HG02981 (cell line): Measurements from ENCODE around the gene TSPAN7.

Source experiments
- ATAC-seq: cut with Tn5 transposase; IDR thresholded peaks from one replicate; pipeline ENCODE4 v1.9.1; 2021; ENCODE audit warnings: mild to moderate bottlenecking, moderate library complexity; ENCODE audit not compliant: unreplicated experiment

Gene TSPAN7, protein sequence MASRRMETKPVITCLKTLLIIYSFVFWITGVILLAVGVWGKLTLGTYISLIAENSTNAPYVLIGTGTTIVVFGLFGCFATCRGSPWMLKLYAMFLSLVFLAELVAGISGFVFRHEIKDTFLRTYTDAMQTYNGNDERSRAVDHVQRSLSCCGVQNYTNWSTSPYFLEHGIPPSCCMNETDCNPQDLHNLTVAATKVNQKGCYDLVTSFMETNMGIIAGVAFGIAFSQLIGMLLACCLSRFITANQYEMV

DNA sequence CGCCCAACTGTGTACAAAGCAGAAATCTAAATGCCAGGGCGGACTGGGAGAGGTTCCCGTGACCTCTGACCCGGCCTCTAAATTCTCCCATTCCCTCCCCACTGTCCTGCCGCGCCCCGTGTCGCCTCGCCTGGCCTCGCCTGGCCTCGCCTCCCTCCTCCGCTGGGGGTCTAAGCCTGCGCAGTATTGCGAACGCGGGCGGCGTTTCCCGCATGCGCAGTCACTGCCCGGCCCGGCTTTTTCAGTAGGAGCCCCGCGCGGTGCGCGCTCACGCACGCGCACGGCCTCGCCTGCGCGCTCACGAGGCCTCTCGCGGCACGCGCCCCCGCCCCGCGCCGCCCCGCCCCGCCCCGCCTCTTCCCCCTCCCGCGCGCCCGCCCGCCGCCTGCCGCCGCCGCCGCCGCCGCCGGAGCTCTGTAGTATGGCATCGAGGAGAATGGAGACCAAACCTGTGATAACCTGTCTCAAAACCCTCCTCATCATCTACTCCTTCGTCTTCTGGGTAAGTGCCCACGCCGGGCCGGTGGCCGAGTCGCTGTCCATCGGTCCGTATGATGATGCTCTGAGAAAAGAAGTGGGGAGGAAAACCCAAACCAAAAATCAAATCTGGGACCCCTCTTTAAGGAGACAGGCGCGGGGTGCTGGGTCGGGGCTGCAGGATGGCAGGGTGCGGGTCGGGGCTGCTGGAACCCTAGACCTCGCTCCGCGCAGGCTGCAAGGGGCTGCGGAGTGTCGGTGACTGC is at the start of gene TSPAN7:
TSS of gene TSPAN7 (plus strand) at position 417 of the 743 bp plus-strand sequence. CDS start at position 422, 5 bp downstream.
- ATAC-seq, result peak; percentile 84

DNA sequence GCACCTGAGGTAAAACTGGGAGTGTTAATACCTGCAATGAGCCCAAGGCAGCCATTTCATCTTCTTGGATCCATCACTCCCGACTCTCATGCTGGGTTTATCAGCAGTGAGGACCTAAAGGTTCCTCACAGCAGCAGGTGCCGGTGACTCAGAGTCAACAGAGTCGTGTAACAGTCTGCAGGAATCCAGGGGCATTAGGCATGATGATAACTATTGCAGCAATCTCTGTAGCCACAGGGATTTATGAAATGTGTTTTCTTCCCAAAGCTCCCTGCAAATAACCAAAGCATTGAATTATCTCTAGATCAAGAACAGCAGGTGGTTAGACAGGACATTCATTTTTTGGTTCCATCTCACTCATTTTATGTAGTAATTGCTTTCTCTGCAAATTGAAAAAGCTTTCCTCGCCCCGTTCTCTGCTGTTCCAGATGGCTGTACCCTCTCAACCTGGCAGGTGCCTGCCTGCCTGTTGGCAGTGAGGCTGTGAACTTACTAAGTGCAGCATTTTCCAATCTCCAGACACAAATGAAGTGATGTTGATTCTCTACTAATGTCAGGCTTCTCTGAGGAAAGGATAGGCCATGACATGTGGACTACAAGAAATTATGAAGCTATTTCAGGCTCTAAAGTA is 48.1 kb upstream of the TSPAN7 start:
- ATAC-seq, result no peak

DNA sequence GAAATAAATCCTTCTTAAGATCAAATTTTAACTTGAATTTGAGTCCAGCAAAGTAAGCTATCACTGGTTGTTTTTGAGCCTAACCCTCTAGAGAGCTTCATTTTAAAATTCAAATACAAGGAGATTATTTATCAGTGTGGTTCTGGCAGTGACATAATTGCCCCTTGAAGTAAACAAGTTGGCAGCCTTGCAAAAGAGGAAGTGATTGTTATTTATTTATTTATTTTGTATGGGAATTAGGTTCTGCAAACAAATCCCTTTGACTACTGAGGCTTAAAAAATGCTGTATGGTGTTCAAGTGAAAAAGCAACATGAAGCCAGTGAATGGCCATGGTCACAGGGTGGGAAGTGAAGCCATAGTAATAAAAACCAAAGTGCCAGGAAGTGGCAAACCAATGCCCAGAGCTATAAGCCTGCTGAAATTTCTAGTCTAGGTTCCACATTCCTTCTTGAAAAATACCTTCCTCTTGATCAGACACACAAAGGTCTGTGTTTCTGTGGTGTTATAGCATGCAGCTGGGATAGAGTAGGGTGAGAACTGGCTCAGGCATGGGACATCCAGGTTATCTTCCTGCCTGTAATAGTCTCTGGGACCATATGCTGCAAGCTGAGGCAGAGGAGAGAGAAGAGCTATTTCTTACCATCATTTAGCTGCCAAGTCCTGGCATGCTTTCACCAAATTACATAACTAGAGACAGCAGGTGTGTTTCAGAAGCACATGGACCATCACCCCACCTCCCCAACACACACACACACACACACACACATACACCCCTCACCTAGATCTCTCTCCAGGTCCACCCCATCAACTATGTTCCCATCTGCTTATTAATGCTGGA is 47.1 kb upstream of the TSPAN7 start:
- ATAC-seq, result no peak

DNA sequence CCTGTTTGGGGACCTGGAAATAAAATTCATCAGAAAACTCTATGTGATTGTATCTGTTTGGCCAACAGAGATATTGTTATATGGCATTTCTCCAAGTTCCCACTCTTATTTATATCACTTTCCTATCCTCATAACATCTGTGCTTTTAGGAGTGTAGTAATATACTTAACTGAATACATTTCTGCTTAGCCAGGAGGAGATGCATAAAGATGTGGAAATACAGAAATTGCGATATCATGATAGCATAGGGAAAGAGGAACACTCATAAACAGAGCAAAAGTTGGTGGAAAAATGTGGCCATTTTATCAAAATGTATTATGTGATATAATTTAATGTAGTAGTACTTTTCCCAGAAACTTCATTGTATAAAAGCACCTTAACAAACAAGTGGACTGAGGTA is 46.1 kb upstream of the TSPAN7 start:
- no peak for ATAC-seq

DNA sequence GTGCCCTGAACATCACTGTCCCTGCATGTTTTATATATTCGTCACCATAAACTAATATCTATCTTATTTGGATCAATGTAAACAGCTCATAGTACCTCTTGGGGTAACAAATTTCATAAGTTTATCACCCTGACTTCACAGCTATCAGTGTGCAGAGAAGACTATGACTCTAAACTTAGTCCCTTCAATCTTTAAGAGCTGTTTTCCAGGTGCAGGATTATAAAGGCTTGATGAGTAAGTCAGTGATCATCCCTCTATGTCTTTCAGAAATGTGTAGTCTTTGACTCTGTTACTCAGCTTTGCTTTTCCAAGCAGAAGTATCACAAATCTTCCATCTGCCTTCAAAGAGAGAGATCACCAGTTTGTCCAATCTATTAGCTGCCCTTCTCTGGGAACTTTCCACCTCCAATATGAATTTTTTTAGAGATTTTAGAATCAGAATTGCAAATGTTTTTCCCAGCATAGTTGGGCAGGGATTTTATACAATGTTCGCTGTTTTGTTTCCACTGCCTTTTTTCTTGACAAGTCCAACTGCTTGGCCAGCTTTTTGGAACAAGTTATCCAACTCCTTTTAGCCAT is 45.1 kb upstream of the TSPAN7 start:
- ATAC-seq, result no peak

DNA sequence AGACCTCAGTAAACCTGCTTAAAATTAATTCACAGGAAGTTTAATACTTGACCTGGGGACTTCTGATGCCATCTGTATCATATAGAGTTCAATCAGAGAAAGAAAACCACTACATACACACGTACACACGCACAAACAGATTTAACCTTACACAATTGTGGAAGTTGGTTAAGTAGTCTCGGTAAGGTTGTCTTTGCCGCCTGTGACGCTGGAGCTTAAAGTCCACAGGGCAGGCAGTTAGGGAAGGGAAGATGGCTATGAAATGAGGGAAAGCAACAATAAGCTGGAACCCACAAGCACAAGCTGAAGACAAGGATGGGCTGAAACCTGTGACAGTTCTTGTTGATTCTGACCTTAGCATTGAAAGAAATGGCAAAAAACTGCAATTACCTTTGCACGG is 41.7 kb upstream of the TSPAN7 start:
- ATAC-seq, result no peak

DNA sequence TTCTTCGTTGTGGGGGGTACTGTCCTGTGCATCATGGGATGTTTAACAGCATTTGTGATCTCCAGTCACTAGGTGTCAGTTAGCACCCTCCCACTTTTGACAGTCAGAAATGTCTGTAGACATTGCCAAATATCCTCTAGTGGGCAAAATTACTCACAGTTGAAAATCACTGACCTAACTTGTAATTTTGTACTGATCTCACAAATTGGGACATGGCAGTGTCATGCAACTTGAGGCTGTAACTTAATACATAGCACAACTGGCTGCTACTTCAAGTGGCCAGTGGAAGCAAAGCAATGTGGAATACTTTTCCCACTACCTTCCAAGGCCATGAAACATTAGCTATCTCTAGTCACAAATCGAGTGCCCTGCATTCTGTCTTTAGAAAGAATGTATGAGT is 23.2 kb upstream of the TSPAN7 start:
- ATAC-seq, result no peak

DNA sequence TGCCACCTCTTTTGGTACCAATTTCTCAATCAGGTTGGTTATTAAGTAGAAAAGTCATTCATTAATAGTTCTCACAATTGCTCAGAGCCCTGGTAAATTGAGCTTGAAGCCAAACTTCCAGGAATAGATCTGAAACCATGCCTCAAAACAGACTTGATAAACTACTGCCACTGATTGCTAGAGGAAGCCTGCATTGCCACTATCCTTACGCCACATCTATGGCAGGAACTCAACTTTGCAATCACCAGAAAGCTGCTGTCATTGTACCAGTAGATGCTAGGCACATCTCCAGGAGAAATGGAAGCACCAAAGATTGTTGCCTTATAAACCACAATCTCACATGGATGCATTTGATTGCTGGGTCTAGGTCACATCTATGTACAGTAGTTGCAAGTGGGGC is 21.6 kb upstream of the TSPAN7 start:
- no peak for ATAC-seq

DNA sequence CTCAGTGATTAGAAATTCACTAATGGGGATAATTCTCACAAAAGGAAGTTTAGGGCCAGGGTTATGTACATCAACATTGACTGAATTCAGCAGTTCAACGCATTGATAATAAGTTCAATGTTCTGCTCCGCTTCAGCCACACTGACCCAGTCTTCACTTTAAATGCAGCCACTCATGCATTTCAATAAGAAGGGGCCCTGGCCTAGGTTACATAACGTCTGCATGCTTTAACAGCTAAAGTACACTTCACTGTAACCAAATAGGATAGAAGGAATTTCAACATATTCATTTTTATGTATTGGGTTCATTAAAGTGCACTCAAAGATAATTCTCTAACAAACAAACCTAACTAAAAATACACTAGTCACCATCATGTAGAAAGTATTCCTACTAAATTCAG is 12.8 kb upstream of the TSPAN7 start:
- no peak for ATAC-seq

DNA sequence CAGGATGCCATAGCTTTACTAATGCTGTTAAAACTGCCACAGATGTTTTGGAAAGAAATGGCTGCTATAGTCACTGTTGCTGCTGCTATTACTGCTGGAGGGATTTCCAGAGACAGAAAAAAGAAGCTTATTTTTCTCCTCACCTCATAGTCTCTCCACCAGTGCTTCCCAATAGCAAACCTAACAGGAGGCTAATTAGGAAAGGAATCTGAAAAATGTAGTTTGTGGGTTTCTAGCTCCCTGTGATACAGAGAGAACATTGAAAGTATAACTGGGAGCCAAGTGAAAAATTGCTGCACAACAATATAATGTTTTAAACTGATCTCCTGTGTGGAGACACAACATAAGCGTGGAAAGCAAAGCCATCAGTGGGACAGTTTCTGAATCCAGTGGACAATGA is 8.6 kb upstream of the TSPAN7 start:
- no peak for ATAC-seq

DNA sequence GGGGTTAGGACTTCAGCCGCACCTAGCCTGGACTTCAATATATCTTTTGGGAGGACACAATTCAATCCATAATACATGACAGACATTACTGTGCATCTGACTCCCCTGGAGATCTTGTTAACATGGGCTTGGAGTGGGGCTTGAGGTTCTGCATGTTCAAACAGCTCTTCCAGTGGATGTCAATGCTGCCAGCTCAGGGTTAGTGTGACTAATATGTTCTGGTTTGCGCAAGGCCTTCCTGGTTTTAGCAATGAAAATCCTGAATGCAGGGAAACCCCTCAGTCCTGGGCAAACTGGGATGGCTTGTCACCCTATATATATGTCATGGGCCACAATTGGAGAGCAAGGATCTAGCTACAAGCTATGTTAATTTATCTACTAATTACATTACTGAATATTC is 2.7 kb upstream of the TSPAN7 start:
- ATAC-seq, result no peak

DNA sequence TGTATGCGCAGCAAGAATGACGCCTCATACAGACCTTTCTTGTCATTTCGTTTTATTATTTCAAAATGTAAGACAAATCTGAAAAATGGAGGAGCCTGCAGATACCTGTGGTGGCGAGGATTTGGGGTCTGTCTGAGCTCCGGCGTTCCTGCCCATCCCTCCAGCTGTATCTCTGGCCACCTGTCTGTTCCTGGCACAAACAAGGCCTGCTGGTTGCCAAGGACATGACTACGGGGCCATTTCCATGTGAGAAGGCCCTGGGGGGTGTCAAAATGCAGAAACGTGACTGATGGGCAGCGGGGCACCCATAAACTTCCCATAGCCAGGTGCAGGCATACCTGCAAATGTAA is 591 bp upstream of the TSPAN7 start:
- no peak for ATAC-seq

DNA sequence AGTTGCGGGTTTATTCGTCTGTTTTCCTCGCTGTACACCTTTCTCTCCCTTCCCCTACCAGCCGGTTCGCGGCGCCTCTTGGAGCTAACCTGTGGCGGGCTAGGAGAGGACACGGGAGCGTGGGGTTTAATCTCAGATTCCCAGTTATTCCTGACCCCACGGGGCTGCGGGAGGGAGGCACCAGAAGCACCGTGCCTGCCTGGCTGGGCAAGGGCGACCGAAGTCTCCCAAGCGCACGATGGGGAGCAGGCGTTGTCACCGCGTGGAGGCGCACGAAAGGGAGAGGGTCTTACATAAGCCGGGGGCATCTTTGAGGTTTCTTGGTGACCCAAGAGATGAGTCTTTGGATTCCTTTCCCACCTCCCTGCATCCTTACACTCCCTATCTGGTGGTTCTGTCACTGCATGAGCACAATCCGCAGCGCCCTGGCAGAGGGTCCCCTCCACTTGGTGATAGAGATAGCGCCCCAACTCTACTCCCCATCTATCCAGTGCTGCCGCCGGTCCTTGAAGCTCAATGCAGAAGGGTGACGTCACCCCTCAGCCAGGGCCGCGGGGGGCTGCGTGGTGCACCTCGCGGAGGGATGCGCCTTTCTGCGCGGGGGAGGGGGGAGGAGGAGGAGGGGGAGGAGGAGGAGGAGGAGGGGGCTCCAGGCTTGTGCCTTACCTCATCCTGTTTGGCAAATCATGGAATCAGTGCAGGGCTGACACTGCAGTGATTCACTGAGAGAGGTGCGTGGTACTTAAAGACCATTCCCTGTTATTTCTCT is 793 bp downstream of the TSPAN7 start:
- no peak for ATAC-seq

DNA sequence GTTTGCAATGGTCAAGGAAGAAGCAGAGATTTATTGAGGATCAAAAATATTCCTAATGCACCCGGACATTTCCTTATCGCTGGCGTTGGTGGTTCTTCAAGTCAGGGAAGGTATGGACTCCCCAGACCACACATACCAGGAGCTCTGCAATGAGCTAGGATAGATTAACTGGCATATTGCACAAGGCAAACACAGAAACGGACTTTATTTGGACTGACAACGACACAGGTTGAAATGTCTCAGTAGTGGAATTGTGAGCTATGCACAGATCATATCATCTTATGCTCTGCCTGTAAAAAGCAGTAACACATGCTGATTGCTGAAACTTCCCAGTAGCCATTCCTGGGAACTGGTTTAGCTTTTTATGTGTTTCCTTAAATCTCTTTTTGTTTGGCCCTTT is 1.7 kb downstream of the TSPAN7 start:
- ATAC-seq, result no peak

DNA sequence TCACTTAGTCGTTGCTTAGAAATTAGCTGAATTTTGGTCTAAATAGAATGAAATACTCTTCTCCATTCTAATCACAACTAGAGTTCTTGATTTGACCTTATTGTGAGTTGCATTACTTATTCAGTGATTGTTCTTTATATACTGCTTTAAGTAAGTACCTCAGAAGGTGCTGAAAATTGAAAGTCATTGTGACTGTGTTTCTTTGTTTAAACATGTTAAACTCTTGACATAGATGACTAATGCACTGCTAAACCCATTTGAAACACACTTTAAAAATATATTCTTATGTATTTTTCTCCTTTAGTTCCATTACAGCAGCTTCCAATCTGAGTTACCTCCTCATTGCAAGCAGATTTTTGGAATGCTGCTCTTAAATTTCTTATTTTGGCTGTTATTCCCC is 9.1 kb downstream of the TSPAN7 start:
- ATAC-seq, result no peak

DNA sequence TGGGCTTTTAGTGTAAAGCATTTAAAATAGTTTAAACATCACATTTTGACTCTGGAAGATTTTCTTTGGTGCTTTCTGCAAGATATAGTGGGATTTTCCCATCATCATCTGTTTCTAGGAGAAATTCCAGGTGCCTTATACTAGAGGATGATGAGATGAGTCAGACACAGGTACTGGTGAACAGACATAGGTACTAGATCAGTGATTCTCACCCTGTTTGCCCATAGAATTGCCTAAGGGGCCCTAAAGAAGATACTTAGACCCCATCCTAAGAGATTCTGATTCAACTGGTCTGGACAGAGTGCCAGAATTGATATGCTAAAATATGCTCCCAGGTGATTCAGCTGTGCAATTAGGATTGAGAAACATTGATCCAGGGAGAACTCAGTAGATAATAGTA is 9.7 kb downstream of the TSPAN7 start:
- ATAC-seq, result no peak

DNA sequence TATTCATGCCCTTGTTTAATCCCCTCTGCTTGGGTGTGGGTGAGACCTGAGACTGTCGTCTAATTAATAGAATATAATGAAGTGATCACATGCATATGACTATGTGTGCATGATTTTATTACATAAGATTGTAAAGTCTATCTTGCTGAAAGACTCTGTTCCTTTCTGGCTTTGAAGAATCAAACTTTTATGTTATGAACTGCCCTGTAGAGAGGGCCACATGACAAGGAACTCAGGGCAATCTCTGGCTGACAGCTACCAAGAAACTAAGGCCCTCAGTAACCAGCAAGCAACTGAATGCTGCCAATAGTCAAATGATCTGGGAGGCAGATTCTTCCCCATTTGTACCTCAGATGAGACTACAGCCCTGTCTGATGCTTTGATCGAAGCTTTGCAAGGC is 13.5 kb downstream of the TSPAN7 start:
- no peak for ATAC-seq

DNA sequence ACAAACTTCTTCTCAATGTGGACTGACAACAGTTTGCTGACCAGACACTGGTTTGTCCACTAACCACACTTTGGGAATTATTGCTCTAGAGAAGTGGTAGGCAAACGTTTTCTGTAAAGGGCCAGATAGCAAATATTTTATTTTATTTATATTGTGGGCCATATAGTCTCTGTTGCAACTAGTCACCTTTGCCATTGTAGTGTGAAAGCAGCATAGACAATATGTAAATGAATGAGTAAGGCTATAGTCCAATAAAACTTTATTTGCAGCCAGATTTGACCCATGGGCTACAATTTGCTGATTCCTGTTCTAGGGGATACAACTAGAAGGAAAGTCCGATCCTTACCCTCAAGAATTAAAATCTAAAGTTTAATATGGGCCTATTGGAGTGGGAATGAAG is 14.5 kb downstream of the TSPAN7 start:
- no peak for ATAC-seq

DNA sequence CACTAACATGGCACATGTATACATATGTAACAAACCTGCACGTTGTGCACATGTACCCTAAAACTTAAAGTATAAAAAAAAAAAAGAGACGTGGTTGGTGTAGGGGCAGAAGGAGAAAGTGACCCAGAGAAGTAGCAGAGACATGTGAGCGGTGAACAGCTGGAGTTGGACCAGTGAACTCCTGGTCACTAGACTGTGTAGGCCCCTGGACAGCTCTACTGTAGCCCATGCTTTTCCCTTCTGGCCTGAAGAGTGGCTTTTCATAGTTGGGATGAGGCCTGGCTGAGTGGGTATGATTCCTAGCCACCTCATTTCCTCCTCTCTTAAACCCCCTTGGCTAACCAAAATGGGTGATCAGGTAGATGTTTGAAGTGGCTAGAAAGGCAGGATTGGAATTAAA is 16.4 kb downstream of the TSPAN7 start:
- ATAC-seq, result no peak

DNA sequence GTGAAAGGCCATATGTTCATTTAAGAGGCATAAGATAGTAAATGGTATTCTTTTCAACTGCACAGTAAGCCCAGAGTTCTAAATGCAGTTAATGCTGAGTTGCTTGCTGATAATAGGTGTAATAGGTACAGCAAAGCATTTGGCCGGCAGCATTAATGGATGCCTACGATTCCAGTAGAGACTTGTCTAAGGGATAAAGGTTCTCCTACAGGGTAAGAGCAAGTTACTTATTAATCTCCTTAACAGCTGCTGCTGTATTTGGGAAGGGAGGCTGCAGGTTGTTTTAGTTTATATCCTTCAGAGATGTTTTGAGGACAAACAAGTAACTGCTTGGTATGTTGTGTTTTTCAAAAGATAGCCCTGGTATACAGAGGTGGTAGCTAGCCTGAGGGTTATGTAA is 16.8 kb downstream of the TSPAN7 start:
- no peak for ATAC-seq
